ENCODE measurements around the gene F8.

DNA sequence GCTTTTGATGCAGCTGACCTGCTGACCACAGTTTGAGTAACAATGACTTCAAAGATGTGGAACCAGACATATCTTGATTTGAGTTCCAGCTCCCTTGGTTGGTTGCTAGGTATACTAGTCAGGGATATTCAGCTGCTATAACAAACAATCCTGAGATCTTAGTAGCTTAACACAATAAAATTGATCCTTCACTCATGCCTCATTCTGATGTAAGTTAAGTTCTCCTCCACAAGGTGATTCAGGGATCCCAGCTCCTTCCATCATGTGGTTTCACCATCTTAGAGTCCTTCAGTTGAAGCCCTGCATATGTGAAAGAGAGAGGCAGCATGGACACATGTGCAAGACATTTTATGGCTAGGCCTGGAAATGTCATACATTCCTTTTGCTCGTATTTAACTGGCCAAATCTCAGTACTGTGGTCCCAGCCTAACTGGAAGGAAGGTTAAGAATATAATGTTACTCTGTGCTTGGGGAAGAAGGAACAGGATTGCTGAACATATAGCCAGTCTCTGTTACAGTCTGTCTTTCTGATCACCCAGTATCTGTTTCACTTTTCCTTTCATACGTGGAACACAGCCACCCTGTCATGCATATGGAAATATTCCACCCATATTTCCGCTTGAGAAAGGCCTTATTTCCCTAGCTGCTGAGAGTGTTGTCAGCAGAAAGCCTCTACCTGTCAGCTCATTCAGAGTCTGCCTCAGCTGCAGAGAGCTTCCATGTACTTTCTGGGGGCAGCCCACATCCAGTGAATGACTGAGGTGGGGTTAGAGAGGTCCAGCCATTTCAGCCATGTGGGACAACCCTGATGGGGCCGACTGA is 195.1 kb downstream of the F8 start:
- no peak for TF ChIP-seq POLR2A (IDR thresholded peaks at IDR 0.05)
- TF ChIP-seq, protein P1, sequence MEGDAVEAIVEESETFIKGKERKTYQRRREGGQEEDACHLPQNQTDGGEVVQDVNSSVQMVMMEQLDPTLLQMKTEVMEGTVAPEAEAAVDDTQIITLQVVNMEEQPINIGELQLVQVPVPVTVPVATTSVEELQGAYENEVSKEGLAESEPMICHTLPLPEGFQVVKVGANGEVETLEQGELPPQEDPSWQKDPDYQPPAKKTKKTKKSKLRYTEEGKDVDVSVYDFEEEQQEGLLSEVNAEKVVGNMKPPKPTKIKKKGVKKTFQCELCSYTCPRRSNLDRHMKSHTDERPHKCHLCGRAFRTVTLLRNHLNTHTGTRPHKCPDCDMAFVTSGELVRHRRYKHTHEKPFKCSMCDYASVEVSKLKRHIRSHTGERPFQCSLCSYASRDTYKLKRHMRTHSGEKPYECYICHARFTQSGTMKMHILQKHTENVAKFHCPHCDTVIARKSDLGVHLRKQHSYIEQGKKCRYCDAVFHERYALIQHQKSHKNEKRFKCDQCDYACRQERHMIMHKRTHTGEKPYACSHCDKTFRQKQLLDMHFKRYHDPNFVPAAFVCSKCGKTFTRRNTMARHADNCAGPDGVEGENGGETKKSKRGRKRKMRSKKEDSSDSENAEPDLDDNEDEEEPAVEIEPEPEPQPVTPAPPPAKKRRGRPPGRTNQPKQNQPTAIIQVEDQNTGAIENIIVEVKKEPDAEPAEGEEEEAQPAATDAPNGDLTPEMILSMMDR (IDR thresholded peaks at IDR 0.05): no peak
